ENCODE data around the gene ATP1B3. TPM values are rescaled to one million over a fixed set of nuclear protein-coding genes. Genes with fewer than 3 reads are reported as not detected.

Gene ATP1B3
- total RNA-seq, 1 experiment from 2014 or later = 78.6 TPM

- DNase-seq = no peak
- Histone ChIP-seq H3K27me3 (ENCODE audit: control insufficient read depth, insufficient read depth, low read length) (no peaks in the 10 kb centered on the region), H3K36me3 (replicated peaks; ENCODE audit: control insufficient read depth, insufficient read depth, low read length) (no peaks in the 10 kb centered on the region), H3K4me3 (ENCODE audit: insufficient read depth, low read depth, low read length) (no peak overlapping the region)
These were observed 25.0 kb upstream of the ATP1B3 start for GRCh38 chr3:141851411-141851810.

GRCh38 chr3:141853081-141853601 lies 23.3 kb upstream of the ATP1B3 start:
- H3K36me3 ChIP-seq (replicated peaks; ENCODE audit: control insufficient read depth, insufficient read depth, low read length) = no peaks in the 10 kb centered on the region
- H3K27me3 ChIP-seq (ENCODE audit: control insufficient read depth, insufficient read depth, low read length) = no peaks in the 10 kb centered on the region
- DNase-seq = no peak
- no peak overlapping the region for H3K4me3 ChIP-seq (ENCODE audit: insufficient read depth, low read depth, low read length)

GRCh38 chr3:141853629-141854168 lies 22.7 kb upstream of the ATP1B3 start:
- H3K27me3 ChIP-seq (ENCODE audit: control insufficient read depth, insufficient read depth, low read length) = no peaks in the 10 kb centered on the region
- DNase-seq = no peak
- H3K4me3 ChIP-seq (ENCODE audit: insufficient read depth, low read depth, low read length) = no peak overlapping the region
- H3K36me3 ChIP-seq (replicated peaks; ENCODE audit: control insufficient read depth, insufficient read depth, low read length) = no peaks in the 10 kb centered on the region

GRCh38 chr3:141854599-141854998 lies 21.8 kb upstream of the ATP1B3 start:
- Histone ChIP-seq H3K4me3 (ENCODE audit: insufficient read depth, low read depth, low read length) (no peak overlapping the region), H3K36me3 (replicated peaks; ENCODE audit: control insufficient read depth, insufficient read depth, low read length) (no peaks in the 10 kb centered on the region), H3K27me3 (ENCODE audit: control insufficient read depth, insufficient read depth, low read length) (no peaks in the 10 kb centered on the region)
- no peak for DNase-seq

DNA sequence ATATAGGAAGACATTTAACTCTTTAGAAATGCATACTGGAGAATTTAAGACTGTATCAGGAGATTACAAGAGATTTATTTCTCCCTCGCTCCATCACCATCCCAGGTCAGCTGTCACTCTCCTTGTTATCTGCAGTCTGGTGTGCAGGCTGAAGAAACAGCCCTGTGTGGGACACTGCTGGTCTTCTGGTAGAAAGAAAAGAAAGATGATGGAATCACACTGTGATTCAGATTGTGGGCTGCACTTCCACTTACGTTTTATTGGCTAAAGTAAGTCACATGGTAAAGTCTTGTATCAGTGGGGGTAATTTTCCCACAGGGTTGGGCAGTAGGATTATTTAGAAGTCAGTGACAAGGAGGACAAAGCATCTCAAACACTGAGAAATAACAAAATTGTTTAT lies 18.1 kb upstream of the ATP1B3 start:
- Histone ChIP-seq H3K36me3 (replicated peaks; ENCODE audit: control insufficient read depth, insufficient read depth, low read length) (no peaks in the 10 kb centered on the region), H3K27me3 (ENCODE audit: control insufficient read depth, insufficient read depth, low read length) (no peaks in the 10 kb centered on the region), H3K4me3 (ENCODE audit: insufficient read depth, low read depth, low read length) (no peak overlapping the region)
- DNase-seq = no peak

- Histone ChIP-seq H3K27me3 (ENCODE audit: control insufficient read depth, insufficient read depth, low read length) (no peaks in the 10 kb centered on the region), H3K36me3 (replicated peaks; ENCODE audit: control insufficient read depth, insufficient read depth, low read length) (no peaks in the 10 kb centered on the region), H3K4me3 (ENCODE audit: insufficient read depth, low read depth, low read length) (no peak overlapping the region)
- DNase-seq = no peak
These were observed 16.8 kb upstream of the ATP1B3 start for GRCh38 chr3:141859651-141860050.

GRCh38 chr3:141860086-141860669 lies 16.3 kb upstream of the ATP1B3 start:
- no peak for DNase-seq
- Histone ChIP-seq H3K36me3 (replicated peaks; ENCODE audit: control insufficient read depth, insufficient read depth, low read length) (no peaks in the 10 kb centered on the region), H3K27me3 (ENCODE audit: control insufficient read depth, insufficient read depth, low read length) (no peaks in the 10 kb centered on the region), H3K4me3 (ENCODE audit: insufficient read depth, low read depth, low read length) (no peak overlapping the region)

- no peak for DNase-seq
- Histone ChIP-seq H3K36me3 (replicated peaks; ENCODE audit: control insufficient read depth, insufficient read depth, low read length) (no peaks in the 10 kb centered on the region), H3K4me3 (ENCODE audit: insufficient read depth, low read depth, low read length) (no peak overlapping the region), H3K27me3 (ENCODE audit: control insufficient read depth, insufficient read depth, low read length) (no peaks in the 10 kb centered on the region)
These were observed 15.5 kb upstream of the ATP1B3 start for GRCh38 chr3:141860766-141861513.

DNA sequence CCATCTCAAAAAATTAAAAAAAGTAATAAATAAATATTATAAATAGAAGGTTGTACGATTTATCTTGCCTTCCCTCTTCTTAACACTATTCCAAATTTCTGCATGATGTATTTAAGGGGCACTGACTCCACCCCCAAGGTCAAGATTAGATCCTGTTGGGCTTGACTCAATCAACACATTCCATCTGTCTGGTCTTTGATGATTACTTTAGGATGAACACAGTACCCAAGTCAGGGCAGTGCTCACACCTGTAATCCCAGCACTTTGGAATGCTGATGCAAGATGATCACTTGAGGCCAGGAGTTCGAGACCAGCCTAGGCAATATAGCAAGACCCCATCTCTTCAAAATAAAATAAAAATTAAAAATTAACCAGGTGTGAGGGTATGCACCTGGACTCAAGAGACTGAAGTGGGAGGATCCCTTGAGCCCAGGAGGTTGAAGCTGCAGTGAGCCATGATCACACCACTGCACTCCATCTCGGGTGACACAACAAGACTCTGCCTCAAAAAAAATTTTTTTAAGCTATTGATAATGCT lies 14.1 kb upstream of the ATP1B3 start:
- no peak for DNase-seq
- no peaks in the 10 kb centered on the region for H3K27me3 ChIP-seq (ENCODE audit: control insufficient read depth, insufficient read depth, low read length)
- no peak overlapping the region for H3K4me3 ChIP-seq (ENCODE audit: insufficient read depth, low read depth, low read length)
- H3K36me3 ChIP-seq (replicated peaks; ENCODE audit: control insufficient read depth, insufficient read depth, low read length) = no peaks in the 10 kb centered on the region

DNA sequence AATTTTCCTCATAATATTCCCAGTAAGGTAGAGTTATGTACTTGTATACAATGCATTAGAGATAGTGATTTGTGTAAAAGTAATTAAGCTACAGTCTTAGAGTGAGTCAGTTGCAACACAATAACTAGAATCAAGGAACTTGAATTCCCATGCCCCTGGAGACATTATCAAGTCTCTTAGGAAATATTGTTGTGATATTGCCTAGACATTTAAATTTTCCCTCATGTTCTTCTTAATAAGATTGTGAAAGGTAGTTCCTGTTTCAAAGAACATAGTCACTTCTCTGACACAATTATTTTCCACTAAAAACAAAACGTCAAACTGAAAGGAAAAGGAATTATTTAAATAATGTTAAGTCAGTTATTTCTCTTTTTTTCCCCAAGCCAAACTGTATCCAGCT lies 13.0 kb upstream of the ATP1B3 start:
- Histone ChIP-seq H3K27me3 (ENCODE audit: control insufficient read depth, insufficient read depth, low read length) (no peaks in the 10 kb centered on the region), H3K36me3 (replicated peaks; ENCODE audit: control insufficient read depth, insufficient read depth, low read length) (no peaks in the 10 kb centered on the region), H3K4me3 (ENCODE audit: insufficient read depth, low read depth, low read length) (no peak overlapping the region)
- no peak for DNase-seq

DNA sequence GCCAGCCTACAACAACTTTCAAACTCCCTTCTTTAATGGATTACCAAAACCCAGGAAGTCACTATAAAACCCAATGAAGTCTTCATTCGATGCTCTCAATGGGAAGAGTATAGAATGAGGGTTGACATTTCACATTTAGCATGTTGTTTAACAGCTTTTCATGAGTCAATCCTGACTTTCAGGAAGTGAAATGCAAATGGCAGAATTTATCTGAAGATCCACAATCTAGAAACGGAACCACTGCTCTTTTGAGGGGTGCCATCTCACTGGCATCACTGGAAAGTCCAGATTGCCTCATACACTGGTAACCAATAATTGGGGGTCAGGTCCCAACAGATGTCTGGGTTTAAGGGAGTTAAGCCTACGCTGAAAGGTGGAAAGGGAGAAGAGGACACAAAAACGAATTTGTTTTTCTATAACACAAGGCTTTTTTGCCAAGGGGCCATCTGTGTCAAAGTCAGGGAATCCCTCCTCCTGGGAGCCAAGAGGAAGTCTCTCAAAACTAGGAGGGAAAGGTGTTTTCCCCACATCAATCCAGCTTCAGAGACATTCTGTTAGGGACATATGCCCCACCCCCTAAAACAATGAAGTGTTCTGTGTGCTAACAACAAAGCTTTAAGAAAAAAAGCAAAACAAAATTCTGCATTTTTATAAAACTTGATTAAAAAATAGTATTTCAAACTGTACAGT lies 12.0 kb upstream of the ATP1B3 start:
- Histone ChIP-seq H3K4me3 (ENCODE audit: insufficient read depth, low read depth, low read length) (no peak overlapping the region), H3K36me3 (replicated peaks; ENCODE audit: control insufficient read depth, insufficient read depth, low read length) (no peaks in the 10 kb centered on the region)

GRCh38 chr3:141865101-141865500 lies 11.3 kb upstream of the ATP1B3 start:
- Histone ChIP-seq H3K4me3 (ENCODE audit: insufficient read depth, low read depth, low read length) (no peak overlapping the region), H3K36me3 (replicated peaks; ENCODE audit: control insufficient read depth, insufficient read depth, low read length) (no peaks in the 10 kb centered on the region), H3K27me3 (ENCODE audit: control insufficient read depth, insufficient read depth, low read length) (no peaks in the 10 kb centered on the region)
- no peak for DNase-seq

More for the DNA sequence above, 12.0 kb upstream of the ATP1B3 start:
- DNase-seq = no peak
- no peaks in the 10 kb centered on the region for H3K27me3 ChIP-seq (ENCODE audit: control insufficient read depth, insufficient read depth, low read length)

DNA sequence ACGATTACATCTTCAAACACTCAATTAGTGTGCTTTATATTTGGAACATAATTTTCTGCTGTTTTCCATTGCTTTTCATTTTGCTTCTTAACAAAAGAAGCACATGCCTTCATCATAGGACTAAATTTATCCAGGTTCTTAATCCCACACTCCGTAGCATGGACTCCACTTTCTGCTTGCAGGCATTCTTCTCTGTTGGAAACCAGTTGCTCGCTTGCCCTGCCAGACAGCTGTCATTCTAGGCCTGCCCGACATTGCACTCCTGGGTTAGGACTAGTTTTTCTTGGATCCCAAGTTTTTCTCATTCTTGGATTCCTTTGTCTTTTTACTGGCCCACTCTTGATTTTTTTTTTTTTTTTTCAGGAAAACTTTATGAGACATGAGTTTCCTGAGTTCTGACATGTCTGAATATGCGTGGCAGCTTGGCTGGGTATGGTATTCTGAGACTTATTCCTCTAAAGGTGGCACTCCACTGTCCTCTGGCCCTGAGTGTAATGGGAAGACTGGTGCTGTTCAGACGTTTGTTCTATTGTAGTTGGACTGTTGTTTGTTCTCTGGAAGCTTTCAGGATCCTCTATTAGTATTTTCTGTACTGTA lies 6.3 kb upstream of the ATP1B3 start:
- Histone ChIP-seq H3K4me3 (ENCODE audit: insufficient read depth, low read depth, low read length) (no peak overlapping the region), H3K27me3 (ENCODE audit: control insufficient read depth, insufficient read depth, low read length) (no peaks in the 10 kb centered on the region; the same call in 1 of the 2 replicates), H3K36me3 (replicated peaks; ENCODE audit: control insufficient read depth, insufficient read depth, low read length) (no peaks in the 10 kb centered on the region)
- DNase-seq = no peak

- peak; percentile 89 for DNase-seq
- Histone ChIP-seq H3K27me3 (ENCODE audit: control insufficient read depth, insufficient read depth, low read length) (no peaks in the 10 kb centered on the region; the same call in 1 of the 2 replicates), H3K4me3 (ENCODE audit: insufficient read depth, low read depth, low read length) (peak overlapping the region; percentile 90), H3K36me3 (replicated peaks; ENCODE audit: control insufficient read depth, insufficient read depth, low read length) (no peaks in the 10 kb centered on the region; the same call in 1 of the 2 replicates)
These were observed 1.0 kb upstream of the ATP1B3 start for GRCh38 chr3:141875374-141875892.
